GM21619 (cell line): ENCODE data around the gene MAPK8.

Source experiments
- ATAC-seq: cut with Tn5 transposase; IDR thresholded peaks from one replicate; pipeline ENCODE4 v1.9.1; 2021; ENCODE audit not compliant: unreplicated experiment

MAPK8 gene

GRCh38 chr10:48447356-48448215 is 141.1 kb downstream of the MAPK8 start:
- ATAC-seq: no peak

- no peak for ATAC-seq
These were observed 142.3 kb downstream of the MAPK8 start for GRCh38 chr10:48448796-48449195.

- no peak for ATAC-seq
These were observed 143.2 kb downstream of the MAPK8 start for GRCh38 chr10:48449501-48450232.

- no peak for ATAC-seq
These were observed 143.8 kb downstream of the MAPK8 start for GRCh38 chr10:48450233-48450740.

GRCh38 chr10:48450741-48451466 is 144.4 kb downstream of the MAPK8 start:
- no peak for ATAC-seq

- no peak for ATAC-seq
These were observed 145.7 kb downstream of the MAPK8 start for GRCh38 chr10:48451969-48452878.

- no peak for ATAC-seq
These were observed 146.5 kb downstream of the MAPK8 start for GRCh38 chr10:48452879-48453412.

- ATAC-seq: no peak
These were observed 147.2 kb downstream of the MAPK8 start for GRCh38 chr10:48453451-48454301.

GRCh38 chr10:48454302-48455054 is 148.0 kb downstream of the MAPK8 start:
- ATAC-seq: no peak

- no peak for ATAC-seq
These were observed 148.5 kb downstream of the MAPK8 start for GRCh38 chr10:48455055-48455391.

- ATAC-seq: no peak
These were observed 149.1 kb downstream of the MAPK8 start for GRCh38 chr10:48455392-48456151.

GRCh38 chr10:48456361-48456804 is 149.9 kb downstream of the MAPK8 start:
- no peak for ATAC-seq

GRCh38 chr10:48456808-48457761 is 150.6 kb downstream of the MAPK8 start:
- ATAC-seq: no peak

GRCh38 chr10:48457949-48458661 is 151.6 kb downstream of the MAPK8 start:
- ATAC-seq: no peak

- ATAC-seq: no peak
These were observed 152.2 kb downstream of the MAPK8 start for GRCh38 chr10:48458662-48459048.
